Hematopoietic multipotent progenitor cell (in vitro differentiated cells): ENCODE results near the gene BBC3. TPM values are rescaled to one million over a fixed set of nuclear protein-coding genes. Genes with fewer than 3 reads are reported as not detected.
A peak's percentile ranks its signal among the peaks of the same experiment; 100 is the strongest.
"Not testable (repeated sequence)": the region's sequence is repeated elsewhere in the genome, so short reads cannot be mapped to it uniquely, and the experiment has no call there.

ENCODE experiments used
- DNase-seq, 3 donors: peaks; one replicate each; pipeline ENCODE4 v3.0.0-alpha.2; 2011 to 2015; ENCODE audit warnings: low read depth in 2 of 3, low spot score in 2 of 3
- total RNA-seq: library from RNA; depleted of rRNA; stranded (reverse); fragments of >200 nt; gene quantifications from one replicate; pipeline ENCODE4 v1.2.3, GENCODE V29; 2012

BBC3 gene
- total RNA-seq, 1 donor: 5.7 TPM

- DNase-seq: no peak
Measured at GRCh38 chr19:47258895-47259555, 28.0 kb upstream of the BBC3 start.

GRCh38 chr19:47258434-47258833 lies 27.4 kb upstream of the BBC3 start:
- DNase-seq: no peak

GRCh38 chr19:47257411-47258169 lies 26.6 kb upstream of the BBC3 start:
- DNase-seq: peak in 1 of 3 donors; percentile 31

- DNase-seq: peak; percentile 95 to 99 (median 98)
Measured at GRCh38 chr19:47256693-47257410, 25.9 kb upstream of the BBC3 start.

- peak; percentile 80 to 98 (median 96) for DNase-seq
Measured at GRCh38 chr19:47255879-47256692, 25.1 kb upstream of the BBC3 start, which contains the start of gene CCDC9. CCDC9 (plus strand) TSS chr19:47256525; CDS start chr19:47258401, 1,876 bp downstream.

GRCh38 chr19:47253970-47254369 lies 23.0 kb upstream of the BBC3 start:
- DNase-seq: no peak

- DNase-seq: no peak
Measured at GRCh38 chr19:47253467-47253881, 22.5 kb upstream of the BBC3 start.

GRCh38 chr19:47253016-47253415 lies 22.0 kb upstream of the BBC3 start:
- not testable (repeated sequence) for DNase-seq

GRCh38 chr19:47247308-47247990 lies 16.4 kb upstream of the BBC3 start:
- peak in 1 of 3 donors; percentile 85 for DNase-seq

GRCh38 chr19:47243776-47244547 lies 13.0 kb upstream of the BBC3 start:
- DNase-seq: peak in 2 of 3 donors; percentile 98

- DNase-seq: no peak
Measured at GRCh38 chr19:47243364-47243775, 12.4 kb upstream of the BBC3 start.

- no peak for DNase-seq
Measured at GRCh38 chr19:47241919-47242577, 11.0 kb upstream of the BBC3 start.

GRCh38 chr19:47240996-47241918 lies 10.3 kb upstream of the BBC3 start:
- peak in 2 of 3 donors; percentile 86 to 88 for DNase-seq

- no peak for DNase-seq
Measured at GRCh38 chr19:47240556-47240955, 9.6 kb upstream of the BBC3 start.

GRCh38 chr19:47239610-47240296 lies 8.8 kb upstream of the BBC3 start:
- DNase-seq: peak in 2 of 3 donors; percentile 76 to 78

GRCh38 chr19:47239152-47239551 lies 8.2 kb upstream of the BBC3 start:
- DNase-seq: no peak
